CD4-positive, alpha-beta T cell (primary cell): ENCODE results near the gene TMEM40. TPM values are rescaled to one million over a fixed set of nuclear protein-coding genes. Genes with fewer than 3 reads are reported as not detected.

Experiments
- ATAC-seq: fragments of 200-7000 bp; cut with Tn5 transposase; one replicate; pipeline ENCODE4 v1.10.0; 2022; ENCODE audit warnings: mild to moderate bottlenecking; ENCODE audit not compliant: poor library complexity
- CTCF ChIA-PET: fragments of 350-600 bp; sonication (Branson Sonifier 250); formaldehyde crosslinking; loops from one replicate; lab custom pipeline; 2021; ENCODE audit warnings: antibody characterized with exemption, inconsistent platforms; lab: Charles Lee
- POLR2A ChIA-PET: fragments of 350-600 bp; sonication (Branson Sonifier 250); formaldehyde crosslinking; loops from one replicate; lab custom pipeline; 2021; ENCODE audit warnings: antibody characterized with exemption, inconsistent platforms; lab: Charles Lee
- DNase-seq, 14 experiments: peaks; one replicate each; pipeline ENCODE4 v3.0.0-alpha.2; 2013 to 2020; ENCODE audit warnings: mixed read lengths in 2 of 14
- H3K27ac ChIP-seq, 2 donors: one replicate each; pipeline versions ENCODE4 v1.5.1 to v1.7.0; 2013; ENCODE audit warnings: low read length in 2 of 2, low read depth in 1 of 2, mild to moderate bottlenecking in 1 of 2
- H3K27me3 ChIP-seq, 2 experiments: 1 replicate in 1 of 2; 2 replicates in 1 of 2; pipeline versions ENCODE4 v1.6.1 to v1.7.0; 2013; ENCODE audit warnings: low read length in 2 of 2, control low read depth in 1 of 2, mild to moderate bottlenecking in 1 of 2, moderate library complexity in 1 of 2; ENCODE audit not compliant: insufficient read depth in 2 of 2, control insufficient read depth in 1 of 2
- H3K36me3 ChIP-seq: one replicate; pipeline ENCODE4 v1.6.1; 2013; ENCODE audit warnings: low read length, control low read depth; ENCODE audit not compliant: insufficient read depth
- H3K4me1 ChIP-seq: one replicate; pipeline ENCODE4 v1.6.1; 2013; ENCODE audit warnings: low read length, control low read depth; ENCODE audit not compliant: insufficient read depth
- H3K4me3 ChIP-seq: one replicate; pipeline ENCODE4 v1.5.1; 2013; ENCODE audit warnings: mild to moderate bottlenecking, low read length, moderate library complexity
- H3K9me3 ChIP-seq, 2 experiments: 1 replicate in 1 of 2; 2 replicates in 1 of 2; pipeline versions ENCODE4 v1.6.1 to v1.7.0; 2013; ENCODE audit warnings: low read length in 2 of 2, mild to moderate bottlenecking in 2 of 2, control low read depth in 1 of 2, moderate library complexity in 1 of 2; ENCODE audit not compliant: control insufficient read depth in 1 of 2, insufficient read depth in 1 of 2
- H3K27ac Mint-ChIP-seq: one replicate; pipeline ENCODE4 v1.8.0; 2020; ENCODE audit warnings: mixed read lengths
- H3K27me3 Mint-ChIP-seq: one replicate; pipeline ENCODE4 v1.8.0; 2021; ENCODE audit warnings: mixed read lengths
- H3K36me3 Mint-ChIP-seq: one replicate; pipeline ENCODE4 v1.8.0; 2021; ENCODE audit warnings: low read depth, mixed read lengths
- H3K4me1 Mint-ChIP-seq: one replicate; pipeline ENCODE4 v1.8.0; 2021; ENCODE audit warnings: low read depth, mixed read lengths
- H3K4me3 Mint-ChIP-seq: one replicate; pipeline ENCODE4 v1.8.0; 2020; ENCODE audit warnings: mild to moderate bottlenecking, mixed read lengths
- H3K9me3 Mint-ChIP-seq: one replicate; pipeline ENCODE4 v1.8.0; 2020; ENCODE audit warnings: mixed read lengths
- CTCF ChIP-seq: fragments of 200-600 bp; IDR thresholded peaks from one replicate; pipeline ENCODE4 v1.8.0; 2022; ENCODE audit warnings: antibody characterized with exemption, mild to moderate bottlenecking
- intact Hi-C, 2 experiments: fragments of 100-400 bp; cut with DNase I in 1 of 2; cut with micrococcal nuclease in 1 of 2; formaldehyde crosslinking; loops; one replicate each; pipeline versions ENCODE4 v1.15.1 to v1.9.0; 2023 to 2025; cut with DNase I, micrococcal nuclease
- total RNA-seq, 174 experiments: library from RNA in 2 of 174; stranded (reverse) in 2 of 174; gene quantifications; one replicate each; pipeline ENCODE4 v1.2.3 and lab custom pipeline; 2021 to 2026

The TMEM40 gene
- total RNA-seq, 2 experiments from 2014 or later: not detected

DNA sequence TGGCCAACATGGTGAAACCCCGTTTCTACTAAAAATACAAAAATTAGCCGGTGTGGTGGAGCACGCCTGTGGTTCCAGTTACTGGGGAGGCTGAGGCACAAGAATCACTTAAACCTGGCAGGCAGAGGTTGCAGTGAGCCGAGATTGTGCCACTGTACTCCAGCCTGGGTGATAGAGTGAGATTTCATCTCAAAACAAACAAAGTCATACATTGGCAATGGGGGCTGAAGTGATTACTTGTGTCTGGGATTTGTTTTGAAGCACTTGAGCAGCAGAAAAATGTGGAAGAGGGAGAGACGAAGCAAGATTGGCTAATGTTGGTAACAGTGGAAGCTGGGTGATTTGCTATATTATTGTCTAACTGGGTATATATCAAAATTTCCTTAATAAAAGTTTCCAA, 13.4 kb upstream of the TMEM40 start:
- POLR2A ChIA-PET: no interaction called here
- H3K4me3 Mint-ChIP-seq: no peak overlapping the region
- Histone ChIP-seq H3K36me3 (no peaks in the 10 kb centered on the region), H3K9me3 (no peaks in the 10 kb centered on the region), H3K4me1 (no peaks in the 10 kb centered on the region), H3K4me3 (no peak overlapping the region), H3K27me3 (no peaks in the 10 kb centered on the region), H3K27ac (no peak overlapping the region)
- ATAC-seq (no peak), DNase-seq (no peak)
- CTCF ChIA-PET: no interaction called here
- H3K36me3 Mint-ChIP-seq: no peaks in the 10 kb centered on the region
- no peak overlapping the region for H3K27ac Mint-ChIP-seq
- H3K9me3 Mint-ChIP-seq: no peaks in the 10 kb centered on the region
- no peak for TF ChIP-seq CTCF
- H3K4me1 Mint-ChIP-seq: peaks cover 7% of the 10 kb centered on the region
- peaks cover 5% of the 10 kb centered on the region for H3K27me3 Mint-ChIP-seq
- intact Hi-C loops: no loop called here

- H3K27ac Mint-ChIP-seq: no peak overlapping the region
- CTCF ChIA-PET: no interaction called here
- DNase-seq (no peak), ATAC-seq (no peak)
- intact Hi-C loops: no loop called here
- H3K36me3 ChIP-seq: no peaks in the 10 kb centered on the region
- no peaks in the 10 kb centered on the region for H3K27me3 ChIP-seq
- H3K36me3 Mint-ChIP-seq: no peaks in the 10 kb centered on the region
- H3K4me3 Mint-ChIP-seq: no peak overlapping the region
- H3K4me1 ChIP-seq: no peaks in the 10 kb centered on the region
- peaks cover 5% of the 10 kb centered on the region for H3K27me3 Mint-ChIP-seq
- H3K9me3 ChIP-seq: no peaks in the 10 kb centered on the region
- H3K4me3 ChIP-seq: no peak overlapping the region
- no peak overlapping the region for H3K27ac ChIP-seq
- TF ChIP-seq CTCF: no peak
- POLR2A ChIA-PET: no interaction called here
- H3K9me3 Mint-ChIP-seq: no peaks in the 10 kb centered on the region
- H3K4me1 Mint-ChIP-seq: peaks cover 7% of the 10 kb centered on the region
These were observed 12.2 kb upstream of the TMEM40 start for GRCh38 chr3:12771236-12771635.

DNA sequence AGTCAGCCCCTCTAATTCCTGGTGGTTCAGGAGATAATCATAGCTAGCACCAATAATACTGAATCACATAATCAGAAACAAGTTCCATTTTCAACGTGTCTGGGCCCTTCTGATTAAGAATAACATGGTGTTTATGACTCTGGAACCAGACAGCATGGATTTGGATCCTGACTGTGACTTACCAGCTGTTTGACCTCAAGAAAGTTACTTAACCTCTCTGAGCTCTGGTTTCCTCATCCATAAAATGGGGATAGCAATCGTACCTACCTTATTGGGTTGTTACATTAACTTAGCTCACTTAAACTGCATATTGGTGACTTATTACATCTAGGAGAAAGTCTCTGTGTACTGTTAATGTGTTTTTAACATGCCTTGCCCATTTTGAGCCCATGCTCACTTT, 10.7 kb upstream of the TMEM40 start:
- no peaks in the 10 kb centered on the region for H3K9me3 Mint-ChIP-seq
- CTCF ChIA-PET: no interaction called here
- intact Hi-C loops: no loop called here
- POLR2A ChIA-PET: no interaction called here
- H3K27me3 ChIP-seq: no peaks in the 10 kb centered on the region
- peaks cover 7% of the 10 kb centered on the region for H3K4me1 Mint-ChIP-seq
- no peak overlapping the region for H3K4me3 ChIP-seq
- no peak overlapping the region for H3K27ac ChIP-seq
- no peaks in the 10 kb centered on the region for H3K4me1 ChIP-seq
- no peaks in the 10 kb centered on the region for H3K36me3 ChIP-seq
- H3K27me3 Mint-ChIP-seq: no peaks in the 10 kb centered on the region
- ATAC-seq: no peak
- H3K36me3 Mint-ChIP-seq: no peaks in the 10 kb centered on the region
- DNase-seq: no peak
- H3K4me3 Mint-ChIP-seq: no peak overlapping the region
- H3K9me3 ChIP-seq: no peaks in the 10 kb centered on the region
- TF ChIP-seq CTCF: no peak
- no peak overlapping the region for H3K27ac Mint-ChIP-seq
